GM21737 (cell line): ENCODE data around the gene UBE2F.
A peak's percentile ranks its signal among the peaks of the same experiment; 100 is the strongest.

Experiments
- ATAC-seq: cut with Tn5 transposase; IDR thresholded peaks from one replicate; pipeline ENCODE4 v1.9.1; 2021; ENCODE audit warnings: mild to moderate bottlenecking, moderate library complexity; ENCODE audit not compliant: unreplicated experiment

Gene UBE2F, protein sequence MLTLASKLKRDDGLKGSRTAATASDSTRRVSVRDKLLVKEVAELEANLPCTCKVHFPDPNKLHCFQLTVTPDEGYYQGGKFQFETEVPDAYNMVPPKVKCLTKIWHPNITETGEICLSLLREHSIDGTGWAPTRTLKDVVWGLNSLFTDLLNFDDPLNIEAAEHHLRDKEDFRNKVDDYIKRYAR

DNA sequence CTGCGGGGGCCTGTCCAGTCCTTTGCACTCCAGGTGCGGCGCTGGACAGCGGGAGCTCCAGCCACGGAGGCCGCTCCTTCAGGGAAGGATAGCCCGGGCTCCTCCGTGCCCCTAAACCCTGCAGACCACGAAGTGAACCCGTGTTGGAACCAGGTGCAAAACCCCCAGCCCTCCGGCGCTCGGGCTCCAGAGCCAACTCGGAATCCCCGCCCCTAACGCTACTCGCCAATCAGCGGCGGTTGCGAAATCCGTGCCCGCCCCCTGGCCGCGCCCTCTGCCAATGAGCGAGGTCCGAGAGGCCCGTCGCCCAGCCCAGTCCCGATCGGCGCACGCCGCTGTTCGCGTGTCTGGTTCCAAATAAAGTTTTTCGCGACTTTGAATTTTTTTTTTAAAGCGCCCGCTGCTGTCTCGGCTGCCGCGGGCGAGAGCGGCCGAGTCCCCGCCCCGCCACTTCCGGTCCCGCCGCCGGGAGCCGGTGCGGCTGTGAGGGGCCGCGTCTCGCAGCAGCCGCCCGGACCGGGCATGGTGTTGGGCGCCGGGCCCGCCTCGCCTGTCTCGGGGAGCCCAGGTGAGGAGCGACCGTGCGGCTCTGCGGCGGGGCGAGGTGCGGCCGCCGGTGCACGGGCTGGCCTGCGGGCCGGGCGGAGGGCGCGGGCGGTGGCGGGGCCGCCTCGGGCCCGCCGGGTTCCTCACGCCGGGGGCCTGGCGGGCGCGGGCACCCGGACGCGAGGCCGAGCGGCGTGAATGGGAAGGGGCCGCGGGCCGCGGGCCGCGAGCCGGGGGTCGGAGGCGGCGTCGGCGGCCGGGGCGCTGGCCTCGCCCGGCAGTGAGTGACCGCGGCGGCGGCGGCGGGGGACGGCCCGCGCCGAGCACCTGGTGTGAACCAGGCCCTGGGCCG is at the start of gene UBE2F:
TSS of gene UBE2F (plus strand) at position 450 of the 898 bp plus-strand sequence. CDS start 6,094 bp downstream, outside the sequence.
- peak; percentile 92 for ATAC-seq

GRCh38 chr2:237917696-237918374 is 49.0 kb upstream of the UBE2F start:
- no peak for ATAC-seq

DNA sequence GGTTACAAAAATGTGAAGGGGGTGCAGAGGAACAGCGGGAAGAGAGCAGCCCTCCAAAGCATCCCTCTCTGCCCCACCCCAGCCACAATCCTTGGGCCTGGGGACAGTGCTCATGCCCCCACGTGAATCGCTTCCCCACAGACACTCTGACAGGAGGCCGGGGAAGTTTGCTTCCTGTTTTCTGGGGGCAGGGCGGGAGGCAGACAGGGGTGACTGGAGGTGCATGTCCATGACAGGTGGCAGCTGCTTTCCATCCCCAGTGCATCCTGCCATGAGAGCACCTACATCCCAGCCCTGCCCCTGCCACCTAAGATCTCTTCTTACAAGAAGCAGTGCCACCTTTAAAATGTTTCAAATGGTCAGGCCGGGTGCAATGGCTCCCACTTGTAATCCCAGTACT is 47.2 kb upstream of the UBE2F start:
- no peak for ATAC-seq

- ATAC-seq: no peak
Observed at GRCh38 chr2:237920673-237921072, 46.1 kb upstream of the UBE2F start.

- ATAC-seq: no peak
Observed at GRCh38 chr2:237921967-237922492, 44.8 kb upstream of the UBE2F start.

GRCh38 chr2:237922641-237923361 is 44.0 kb upstream of the UBE2F start:
- no peak for ATAC-seq

GRCh38 chr2:237923481-237924163 is 43.2 kb upstream of the UBE2F start:
- peak; percentile 90 for ATAC-seq

- ATAC-seq: no peak
Observed at GRCh38 chr2:237924164-237924534, 42.7 kb upstream of the UBE2F start.

- ATAC-seq: no peak
Observed at GRCh38 chr2:237927135-237927534, 39.7 kb upstream of the UBE2F start.

- no peak for ATAC-seq
Observed at GRCh38 chr2:237927986-237928385, 38.8 kb upstream of the UBE2F start.

DNA sequence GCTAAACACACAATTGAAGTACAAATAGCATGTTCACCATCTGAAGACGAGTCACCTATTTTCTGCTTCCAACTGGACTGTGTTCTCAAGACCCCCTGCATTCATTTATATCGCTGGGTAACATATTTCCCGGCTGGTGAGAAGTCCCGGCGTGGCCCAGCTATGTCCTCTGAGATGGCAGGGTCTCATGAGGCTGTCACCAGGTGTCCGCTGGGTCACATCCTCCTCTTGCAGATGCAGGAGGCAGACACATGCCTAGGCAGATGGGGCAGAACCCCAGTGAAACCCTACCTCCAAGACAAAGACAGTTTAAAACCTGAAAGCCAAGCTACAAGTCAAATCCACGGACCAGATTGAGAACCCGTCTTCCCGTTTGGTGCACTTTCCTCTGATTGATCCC is 36.8 kb upstream of the UBE2F start:
- no peak for ATAC-seq

GRCh38 chr2:237931205-237931721 is 35.6 kb upstream of the UBE2F start:
- no peak for ATAC-seq

DNA sequence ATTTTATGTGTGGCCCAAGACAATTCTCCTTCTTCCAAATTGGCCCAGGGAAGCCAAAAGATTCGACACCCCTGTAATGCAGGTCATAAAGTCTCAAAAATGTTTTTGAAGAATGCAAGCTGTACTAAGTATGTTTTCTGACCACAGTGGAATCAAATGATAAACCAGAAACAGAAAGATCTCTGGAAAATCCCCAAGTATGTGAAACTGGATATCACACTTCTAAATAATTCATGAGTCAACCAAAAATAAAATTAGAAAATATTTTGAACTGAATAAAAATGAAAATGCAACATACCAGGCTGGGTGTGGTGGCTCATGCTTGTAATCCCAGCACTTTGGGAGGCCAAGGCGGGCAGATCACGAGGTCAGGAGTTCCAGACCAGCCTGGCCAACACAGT is 34.1 kb upstream of the UBE2F start:
- no peak for ATAC-seq

- ATAC-seq: no peak
Observed at GRCh38 chr2:237934186-237934585, 32.6 kb upstream of the UBE2F start.

DNA sequence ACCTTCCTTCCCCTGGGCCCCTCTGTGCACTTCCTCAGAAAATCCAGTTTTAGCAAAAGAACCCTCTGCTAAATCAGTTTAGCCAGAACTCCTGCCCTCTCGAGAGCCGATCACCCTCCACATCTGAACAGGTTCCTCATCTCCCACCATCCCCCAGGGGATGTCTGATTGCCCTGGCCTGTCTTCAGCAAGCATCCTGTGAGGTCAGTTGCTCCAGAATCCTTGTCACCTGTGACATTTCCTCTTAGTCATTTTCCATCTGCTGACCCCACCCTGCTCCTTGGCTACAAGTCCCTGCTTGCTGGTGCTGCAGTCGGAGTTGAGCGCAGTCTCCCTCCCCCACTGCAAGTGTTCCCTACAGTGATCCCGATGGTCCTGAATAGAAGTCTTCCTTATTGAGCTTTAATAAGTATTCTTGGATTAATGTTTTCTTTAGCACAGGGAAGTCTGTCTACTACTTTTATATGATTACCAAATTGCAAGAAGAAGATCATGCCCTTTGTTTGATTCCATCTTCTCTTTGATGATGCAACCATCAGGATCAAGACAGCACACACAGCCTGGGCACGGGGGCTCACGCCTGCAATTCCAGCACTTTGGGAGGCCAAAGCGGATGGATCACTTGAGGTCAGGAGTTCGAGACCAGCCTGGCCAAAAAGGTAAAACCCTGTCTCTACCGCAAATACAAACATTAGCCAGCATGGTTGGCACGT is 30.9 kb upstream of the UBE2F start:
- no peak for ATAC-seq

GRCh38 chr2:237939251-237939650 is 27.6 kb upstream of the UBE2F start:
- ATAC-seq: no peak

- no peak for ATAC-seq
Observed at GRCh38 chr2:237940828-237941227, 26.0 kb upstream of the UBE2F start.

DNA sequence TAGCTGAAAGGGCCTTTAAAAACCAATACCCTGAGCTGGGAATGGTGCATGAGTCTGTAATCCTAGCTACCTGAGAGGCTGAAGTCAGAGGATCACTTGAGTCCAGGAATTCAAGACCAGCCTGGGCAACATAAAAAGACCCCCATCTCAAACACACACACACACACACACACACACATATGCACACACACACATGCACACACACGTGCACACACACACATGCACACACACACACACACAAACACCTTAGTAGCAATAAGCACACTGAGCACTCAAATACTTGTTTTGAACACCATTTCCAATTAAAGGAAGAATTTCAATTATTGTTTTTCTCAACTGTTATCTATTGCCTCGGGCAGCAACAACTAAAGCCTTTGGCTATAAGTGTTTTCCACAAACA is 25.6 kb upstream of the UBE2F start:
- no peak for ATAC-seq

DNA sequence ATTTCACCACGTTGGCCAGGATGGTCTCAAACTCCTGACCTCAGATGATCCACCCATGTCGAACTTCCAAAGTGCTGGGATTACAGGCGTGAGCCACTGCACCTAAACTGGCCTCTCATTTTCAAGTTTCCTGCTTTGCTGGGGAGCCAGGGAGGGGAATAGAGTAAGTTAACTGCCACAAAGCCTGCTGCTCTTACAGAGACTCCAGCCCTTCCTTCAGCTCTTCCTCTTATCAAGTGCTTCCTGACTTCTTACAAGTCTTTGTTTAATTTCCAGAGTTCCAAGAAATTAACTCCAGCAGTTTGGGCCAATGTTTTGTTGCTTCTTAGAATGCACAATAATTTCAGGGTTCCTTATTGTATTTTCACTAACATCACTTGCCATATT is 24.3 kb upstream of the UBE2F start:
- no peak for ATAC-seq
